ENCODE results near the gene SUN2.

Gene SUN2

DNA sequence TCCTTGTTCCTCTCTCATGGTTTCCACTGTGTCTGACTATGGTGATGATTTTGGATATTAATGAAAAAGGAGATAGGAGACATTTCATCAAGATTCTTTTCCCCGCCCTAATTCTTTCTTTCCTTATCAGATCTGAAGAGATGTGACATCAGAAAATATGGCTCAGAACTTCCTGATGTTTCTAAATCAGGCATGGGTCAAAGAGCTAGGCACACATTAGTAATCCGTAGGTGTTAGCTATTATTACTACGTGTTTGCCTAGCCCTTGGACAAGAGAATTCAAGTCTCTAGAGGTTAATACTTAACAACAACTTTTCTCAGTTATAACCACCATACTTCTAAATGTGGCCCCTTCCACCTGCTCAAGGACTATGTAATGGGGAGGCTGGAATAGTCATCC lies 60.9 kb downstream of the SUN2 start:
- DNase-seq = no peak

DNA sequence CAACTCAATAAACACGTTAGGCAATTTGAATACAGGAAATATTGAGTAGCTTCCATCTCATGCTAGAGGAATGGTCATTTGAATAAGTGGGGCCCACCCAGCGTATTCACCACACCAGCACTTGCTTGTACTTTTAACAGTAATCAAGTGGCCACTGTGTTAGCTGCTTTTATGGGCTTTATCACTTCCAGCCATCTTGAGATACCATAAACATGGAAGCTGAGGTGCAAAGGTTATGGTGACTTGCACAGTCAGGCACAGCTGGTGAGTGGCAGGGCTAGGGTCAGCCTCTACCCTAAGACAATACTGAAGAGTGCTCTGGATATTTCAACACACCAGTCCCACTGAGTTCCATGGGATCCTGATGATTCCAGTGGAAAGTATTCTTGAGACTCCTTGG lies 61.7 kb downstream of the SUN2 start:
- DNase-seq = no peak

DNA sequence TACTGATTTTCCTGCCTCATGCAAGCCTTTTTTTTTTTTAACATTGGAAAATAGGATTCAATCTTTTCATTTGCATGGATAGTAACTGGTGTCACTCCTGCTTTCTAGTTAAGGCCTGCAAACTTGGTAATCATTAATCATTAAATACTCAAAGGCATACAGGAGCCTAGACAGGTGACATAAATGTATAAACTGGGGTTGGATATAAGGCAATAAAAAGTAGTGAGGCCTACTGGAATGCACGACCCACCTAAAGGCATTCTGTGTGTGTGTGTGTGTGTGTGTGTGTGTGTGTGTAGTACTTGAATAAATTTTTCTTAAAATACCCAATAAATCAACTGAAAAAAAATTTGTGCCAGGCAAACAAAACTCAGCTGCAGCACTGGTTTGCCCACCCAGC lies 66.1 kb downstream of the SUN2 start:
- DNase-seq = no peak

DNA sequence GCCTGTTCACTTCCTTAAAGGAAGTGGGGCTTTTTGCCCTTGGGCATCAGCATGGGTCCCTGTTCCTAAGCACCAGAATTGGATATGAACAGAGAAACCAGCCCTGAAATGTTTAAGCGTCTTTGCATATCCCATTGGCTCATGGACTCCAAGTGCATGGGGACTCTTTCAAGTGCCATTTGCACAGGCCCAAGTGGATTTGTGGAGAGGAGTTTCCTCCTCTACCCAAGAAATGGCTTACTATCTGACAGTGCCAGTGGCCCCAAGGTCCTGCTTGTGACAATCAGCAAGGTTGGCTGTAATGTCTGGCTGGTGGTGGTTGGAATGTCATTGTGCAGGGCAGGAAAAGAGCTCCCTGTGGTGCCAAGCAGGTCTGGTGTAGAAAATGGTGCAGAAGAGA lies 70.0 kb downstream of the SUN2 start:
- DNase-seq = no peak

DNA sequence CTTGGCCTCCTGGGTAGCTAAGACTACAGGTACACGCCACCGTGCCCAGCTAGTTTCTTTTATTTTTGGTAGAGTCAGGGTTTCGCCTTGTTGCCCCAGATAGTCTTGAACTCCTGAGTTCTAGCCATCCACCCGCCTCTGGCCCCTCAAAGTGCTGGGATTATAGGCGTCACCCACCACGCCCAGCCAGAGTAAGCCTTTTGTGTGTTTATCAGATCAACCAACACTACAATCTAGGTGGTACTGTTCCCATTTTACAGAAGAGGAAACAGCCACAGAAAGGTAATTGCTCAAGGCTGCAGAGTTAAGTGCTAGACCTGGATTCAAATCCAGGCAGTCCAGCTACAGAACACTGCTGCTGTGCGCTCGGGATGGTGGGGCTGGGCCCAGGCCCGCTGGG lies 70.9 kb downstream of the SUN2 start:
- DNase-seq = no peak

Data from NK-92 treated with Interleukin-12 subunit alpha and Interleukin-12 subunit beta, amount 100 ng/mL, for 24 hours (cell line).